HCT116 (cell line): ENCODE results near the gene RPRM. TPM values are rescaled to one million over a fixed set of nuclear protein-coding genes. Genes with fewer than 3 reads are reported as not detected.

Experiments
- ATAC-seq: fragments of 200-7000 bp; cut with Tn5 transposase; 2 replicates; pipeline ENCODE4 v1.9.1; 2020; ENCODE audit warnings: mild to moderate bottlenecking, moderate library complexity
- BruUV-seq: library from RNA; stranded (reverse); fragments of 400-500 nt; replicated peaks from 2 replicates; lab custom pipeline; 2021; lab: Mats Ljungman, UMichigan
- CTCF ChIA-PET: fragments of 300-600 bp; sonication (Branson Sonifier 250); formaldehyde crosslinking; loops from one replicate; lab custom pipeline; 2021; ENCODE audit warnings: antibody characterized with exemption; lab: Charles Lee
- POLR2A ChIA-PET: fragments of 300-600, 350-600 bp; sonication (Branson Sonifier 250); formaldehyde crosslinking; loops from one replicate; lab custom pipeline; 2021; ENCODE audit warnings: antibody characterized with exemption; lab: Charles Lee
- RAD21 ChIA-PET, 2 experiments: fragments of 300-600 bp; sonication (Branson Sonifier 250); formaldehyde crosslinking; loops; one replicate each; lab custom pipeline; 2023; ENCODE audit warnings: low total read pairs in 2 of 2; ENCODE audit not compliant: uncharacterized antibody in 2 of 2, unreplicated experiment in 2 of 2, low non-redundant PET in 1 of 2; lab: Charles Lee
- DNase-seq: peaks from one replicate; pipeline ENCODE4 v3.0.0-alpha.2; 2010; ENCODE audit warnings: low read depth, low spot score
- H2AFZ ChIP-seq: fragments of 200-600 bp; shearing (Covaris generic), sonication (generic); 2 replicates; pipeline ENCODE4 v1.6.1; 2017; ENCODE audit warnings: low read depth, mixed run types, mixed read lengths, antibody characterized with exemption, low read length; ENCODE audit not compliant: poor library complexity, severe bottlenecking
- H3K27ac ChIP-seq: 2 replicates; pipeline ENCODE4 v1.5.1; 2012; ENCODE audit warnings: low read depth, low read length
- H3K27me3 ChIP-seq: fragments of 200-600 bp; sonication (generic); 2 replicates; pipeline ENCODE4 v1.6.1; 2016; ENCODE audit warnings: mixed run types, low read length, mixed read lengths; ENCODE audit not compliant: insufficient read depth
- H3K36me3 ChIP-seq, 2 experiments: fragments of 200-500 bp in 1 of 2; fragments of 200-600 bp in 1 of 2; sonication (Bioruptor generic) in 1 of 2; sonication (generic) in 1 of 2; 2 replicates each; pipeline versions ENCODE4 v1.5.1 to v1.6.1; 2014 to 2016; ENCODE audit warnings: low read length in 2 of 2, inconsistent platforms in 1 of 2, mixed read lengths in 1 of 2, mixed run types in 1 of 2; ENCODE audit not compliant: insufficient read depth in 2 of 2, control insufficient read depth in 1 of 2
- H3K4me1 ChIP-seq, 2 experiments: fragments of 200-600 bp in 1 of 2; sonication (generic) in 1 of 2; 2 replicates each; pipeline versions ENCODE4 v1.5.1 to v1.6.1; 2012 to 2017; ENCODE audit warnings: low read length in 2 of 2, inconsistent platforms in 1 of 2, mild to moderate bottlenecking in 1 of 2, mixed read lengths in 1 of 2, mixed run types in 1 of 2, moderate library complexity in 1 of 2; ENCODE audit not compliant: insufficient read depth in 2 of 2, control insufficient read depth in 1 of 2
- H3K4me2 ChIP-seq: fragments of 200-600 bp; sonication (generic); 2 replicates; pipeline ENCODE4 v1.6.1; 2017; ENCODE audit warnings: mixed run types, low read length, mixed read lengths
- H3K4me3 ChIP-seq, 2 experiments: fragments of 200-600 bp in 1 of 2; sonication (generic) in 1 of 2; replicated peaks in 1 of 2; 2 replicates each; pipeline ENCODE4 v1.5.1; 2011 to 2016; ENCODE audit warnings: low read length in 2 of 2, control low read depth in 1 of 2, low read depth in 1 of 2, mild to moderate bottlenecking in 1 of 2, mixed read lengths in 1 of 2, mixed run types in 1 of 2
- H3K79me2 ChIP-seq: fragments of 200-600 bp; sonication (generic); 2 replicates; pipeline ENCODE4 v1.6.1; 2017; ENCODE audit warnings: mild to moderate bottlenecking, mixed run types, low read length, moderate library complexity, mixed read lengths; ENCODE audit not compliant: insufficient read depth
- H3K9ac ChIP-seq: fragments of 200-600 bp; sonication (generic); 2 replicates; pipeline ENCODE4 v1.6.1; 2016; ENCODE audit warnings: low read length, mixed read lengths
- H3K9me2 ChIP-seq: fragments of 200-600 bp; sonication (generic), shearing (Covaris generic); 2 replicates; pipeline ENCODE4 v1.6.1; 2017; ENCODE audit warnings: mixed run types, mild to moderate bottlenecking, moderate library complexity; ENCODE audit not compliant: insufficient read depth
- H3K9me3 ChIP-seq, 2 experiments: fragments of 200-500 bp in 1 of 2; fragments of 200-600 bp in 1 of 2; sonication (Bioruptor generic) in 1 of 2; sonication (generic) in 1 of 2; 2 replicates each; pipeline ENCODE4 v1.6.1; 2014 to 2017; ENCODE audit warnings: low read length in 2 of 2, mixed read lengths in 2 of 2, inconsistent platforms in 1 of 2, low read depth in 1 of 2, mild to moderate bottlenecking in 1 of 2, mixed run types in 1 of 2, moderate library complexity in 1 of 2; ENCODE audit not compliant: control insufficient read depth in 1 of 2, insufficient read depth in 1 of 2
- H4K20me1 ChIP-seq: fragments of 200-600 bp; sonication (generic), shearing (Covaris generic); 2 replicates; pipeline ENCODE4 v1.6.1; 2017; ENCODE audit warnings: mixed run types, mild to moderate bottlenecking, moderate library complexity; ENCODE audit not compliant: insufficient read depth
- ELF1 ChIP-seq: IDR thresholded peaks from 2 replicates; pipeline ENCODE4 v1.6.1; 2012; ENCODE audit warnings: low read depth, borderline replicate concordance
- EZH2phosphoT487 ChIP-seq: fragments of 200-600 bp; IDR thresholded peaks from 2 replicates; pipeline ENCODE4 v1.6.1; 2018; ENCODE audit warnings: antibody characterized with exemption, borderline replicate concordance
- JUND ChIP-seq: IDR thresholded peaks from 2 replicates; pipeline ENCODE4 v1.6.1; 2012
- SIN3A ChIP-seq: IDR thresholded peaks from 2 replicates; pipeline ENCODE4 v1.6.1; 2012; ENCODE audit warnings: low read depth
- SP1 ChIP-seq: IDR thresholded peaks from 2 replicates; pipeline ENCODE4 v1.6.1; 2012; ENCODE audit warnings: low read depth
- intact Hi-C: fragments of 100-400 bp; cut with micrococcal nuclease; formaldehyde crosslinking; loops from 2 replicates; pipeline ENCODE4 v1.10.0; 2022
- total RNA-seq: library from RNA; stranded (reverse); gene quantifications from one replicate; pipeline ENCODE4 v1.2.1, GENCODE V29; 2021; ENCODE audit not compliant: unreplicated experiment
- TF ChIP-seq, protein P1 (sequence below): IDR thresholded peaks from 2 replicates; pipeline ENCODE4 v1.6.1; 2012; ENCODE audit warnings: low read depth

Gene RPRM
- total RNA-seq, 1 experiment from 2014 or later: not detected

DNA sequence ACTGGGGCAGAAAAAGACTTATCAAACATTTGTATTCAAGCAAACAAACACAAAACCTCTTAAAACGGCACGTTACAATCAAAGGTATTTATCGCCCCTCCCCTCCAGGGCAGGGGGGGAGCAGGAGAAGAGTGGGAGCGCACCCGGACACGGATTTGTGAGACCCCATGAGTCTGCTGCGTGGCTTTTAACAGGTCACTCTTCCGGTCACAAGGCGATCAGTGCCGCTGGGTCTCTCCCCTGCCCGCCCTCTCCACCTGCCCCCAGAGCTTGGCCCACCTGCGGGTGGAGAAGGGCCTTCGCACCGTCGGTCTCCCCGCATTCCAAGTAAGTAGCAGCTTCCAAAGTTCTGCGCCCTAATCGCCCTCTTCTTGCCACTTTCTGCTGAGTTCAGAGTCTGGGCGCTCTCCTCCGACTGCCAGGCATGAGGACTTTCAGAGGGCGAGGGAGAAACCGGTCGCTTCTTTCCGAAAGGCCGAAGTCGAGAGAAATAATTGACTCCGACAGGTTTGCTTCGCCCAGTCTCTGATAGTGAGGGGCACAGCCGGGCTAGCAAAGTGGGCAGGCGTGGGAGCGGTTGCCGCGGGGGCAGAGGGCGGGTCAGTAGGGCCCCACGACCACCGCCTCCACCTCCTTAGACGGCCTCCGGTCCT lies 800 bp downstream of the RPRM start:
- Histone ChIP-seq H3K27me3 (no peaks in the 10 kb centered on the region), H2AFZ (no peak overlapping the region)
- intact Hi-C loops: loop anchor here (1.0 to 5.0 kb wide), 4 partner anchors 314 to 897 kb away; no protein-coding TSS in a partner anchor
- no peak for DNase-seq
- no TSS peak for BruUV-seq
- no peak for TF ChIP-seq SIN3A
- TF ChIP-seq, protein P1, sequence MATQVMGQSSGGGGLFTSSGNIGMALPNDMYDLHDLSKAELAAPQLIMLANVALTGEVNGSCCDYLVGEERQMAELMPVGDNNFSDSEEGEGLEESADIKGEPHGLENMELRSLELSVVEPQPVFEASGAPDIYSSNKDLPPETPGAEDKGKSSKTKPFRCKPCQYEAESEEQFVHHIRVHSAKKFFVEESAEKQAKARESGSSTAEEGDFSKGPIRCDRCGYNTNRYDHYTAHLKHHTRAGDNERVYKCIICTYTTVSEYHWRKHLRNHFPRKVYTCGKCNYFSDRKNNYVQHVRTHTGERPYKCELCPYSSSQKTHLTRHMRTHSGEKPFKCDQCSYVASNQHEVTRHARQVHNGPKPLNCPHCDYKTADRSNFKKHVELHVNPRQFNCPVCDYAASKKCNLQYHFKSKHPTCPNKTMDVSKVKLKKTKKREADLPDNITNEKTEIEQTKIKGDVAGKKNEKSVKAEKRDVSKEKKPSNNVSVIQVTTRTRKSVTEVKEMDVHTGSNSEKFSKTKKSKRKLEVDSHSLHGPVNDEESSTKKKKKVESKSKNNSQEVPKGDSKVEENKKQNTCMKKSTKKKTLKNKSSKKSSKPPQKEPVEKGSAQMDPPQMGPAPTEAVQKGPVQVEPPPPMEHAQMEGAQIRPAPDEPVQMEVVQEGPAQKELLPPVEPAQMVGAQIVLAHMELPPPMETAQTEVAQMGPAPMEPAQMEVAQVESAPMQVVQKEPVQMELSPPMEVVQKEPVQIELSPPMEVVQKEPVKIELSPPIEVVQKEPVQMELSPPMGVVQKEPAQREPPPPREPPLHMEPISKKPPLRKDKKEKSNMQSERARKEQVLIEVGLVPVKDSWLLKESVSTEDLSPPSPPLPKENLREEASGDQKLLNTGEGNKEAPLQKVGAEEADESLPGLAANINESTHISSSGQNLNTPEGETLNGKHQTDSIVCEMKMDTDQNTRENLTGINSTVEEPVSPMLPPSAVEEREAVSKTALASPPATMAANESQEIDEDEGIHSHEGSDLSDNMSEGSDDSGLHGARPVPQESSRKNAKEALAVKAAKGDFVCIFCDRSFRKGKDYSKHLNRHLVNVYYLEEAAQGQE: no peak
- no peak for TF ChIP-seq EZH2phosphoT487
- no peak for TF ChIP-seq SP1
- TF ChIP-seq ELF1: no peak
- no peak for TF ChIP-seq JUND
- TF ChIP-seq, all 23 proteins: peak for 0
- Histone ChIP-seq H3K4me3 (no peak overlapping the region), H3K9me3 (no peaks in the 10 kb centered on the region), H3K9ac (no peak overlapping the region), H3K9me2 (no peaks in the 10 kb centered on the region), H3K4me2 (no peak overlapping the region), H3K27ac (no peak overlapping the region), H3K79me2 (no peaks in the 10 kb centered on the region), H3K4me1 (peaks cover 0 to 10% of the 10 kb centered on the region in 2 experiments; a peak in 3 of 4 replicates), H3K36me3 (no peaks in the 10 kb centered on the region), H4K20me1 (no peaks in the 10 kb centered on the region)
- POLR2A ChIA-PET: no interaction called here
- CTCF ChIA-PET: no interaction called here
- no peak for ATAC-seq
- RAD21 ChIA-PET: no interaction called here
